ENCODE results near the gene CHADL. TPM values are rescaled to one million over a fixed set of nuclear protein-coding genes. Genes with fewer than 3 reads are reported as not detected.

The CHADL gene
- total RNA-seq, 1 experiment from 2014 or later: 1.2 TPM

GRCh38 chr22:41216984-41217383, 23.7 kb downstream of the CHADL start:
- ATAC-seq (no peak), DNase-seq (no peak)
- intact Hi-C loops (cut with micrococcal nuclease): no loop called here
- BruUV-seq (replicated peaks): no TSS peak
- Histone ChIP-seq H3F3A (ENCODE audit: low read length, unreplicated experiment) (no peaks in the 10 kb centered on the region), H3K9me2 (replicated peaks; ENCODE audit: low read length) (no peaks in the 10 kb centered on the region), H3K4me1 (ENCODE audit: insufficient read depth, low read length) (no peaks in the 10 kb centered on the region; the same call in 1 of the 2 replicates), H3K4me2 (ENCODE audit: low read length) (no peak overlapping the region), H3K4me3 (ENCODE audit: low read length) (no peak overlapping the region), H3K27me3 (ENCODE audit: low read length) (no peaks in the 10 kb centered on the region), H3K27ac (ENCODE audit: low read length) (no peak overlapping the region), H3K36me3 (ENCODE audit: low read depth, low read length) (peaks cover 5% of the 10 kb centered on the region; the same call in 1 of the 2 replicates), H3K9me3 (ENCODE audit: low read length) (no peaks in the 10 kb centered on the region), H2AFZ (ENCODE audit: low read length) (no peak overlapping the region), H4K20me1 (ENCODE audit: low read length) (no peaks in the 10 kb centered on the region), H3K9ac (ENCODE audit: low read length) (no peak overlapping the region), H3K79me2 (ENCODE audit: low read length) (no peaks in the 10 kb centered on the region)
- ChIA-PET CTCF (no interaction called here), POLR2A (ENCODE audit: unreplicated experiment) (no interaction called here)
- no peak for TF ChIP-seq EZH2 (IDR thresholded peaks at IDR 0.05; ENCODE audit: low read length, unreplicated experiment)
- TF ChIP-seq EZH2phosphoT487 (IDR thresholded peaks at IDR 0.05; ENCODE audit: borderline replicate concordance, low read length): no peak
- TF ChIP-seq CTCF (conservative IDR thresholded peaks at IDR 0.05; ENCODE audit: low read depth, low read length): no peak

- H3K4me1 ChIP-seq (ENCODE audit: insufficient read depth, low read length): no peaks in the 10 kb centered on the region; the same call in 1 of the 2 replicates
- CTCF ChIA-PET: no interaction called here
- no peak overlapping the region for H3K27ac ChIP-seq (ENCODE audit: low read length)
- peaks cover 6% of the 10 kb centered on the region; the same call in 1 of the 2 replicates for H3K36me3 ChIP-seq (ENCODE audit: low read depth, low read length)
- intact Hi-C loops (cut with micrococcal nuclease): no loop called here
- H4K20me1 ChIP-seq (ENCODE audit: low read length): no peaks in the 10 kb centered on the region
- H3K9me2 ChIP-seq (replicated peaks; ENCODE audit: low read length): no peaks in the 10 kb centered on the region
- no TSS peak for BruUV-seq (replicated peaks)
- H3K79me2 ChIP-seq (ENCODE audit: low read length): no peaks in the 10 kb centered on the region
- no peak overlapping the region for H3K4me2 ChIP-seq (ENCODE audit: low read length)
- no peaks in the 10 kb centered on the region for H3K9me3 ChIP-seq (ENCODE audit: low read length)
- no peaks in the 10 kb centered on the region for H3K27me3 ChIP-seq (ENCODE audit: low read length)
- no peak for ATAC-seq
- no peak for DNase-seq
- no peak overlapping the region for H3K9ac ChIP-seq (ENCODE audit: low read length)
- no peaks in the 10 kb centered on the region for H3F3A ChIP-seq (ENCODE audit: low read length, unreplicated experiment)
- POLR2A ChIA-PET (ENCODE audit: unreplicated experiment): no interaction called here
- no peak overlapping the region for H2AFZ ChIP-seq (ENCODE audit: low read length)
- TF ChIP-seq EZH2 (IDR thresholded peaks at IDR 0.05; ENCODE audit: low read length, unreplicated experiment) (no peak), EZH2phosphoT487 (IDR thresholded peaks at IDR 0.05; ENCODE audit: borderline replicate concordance, low read length) (no peak), CTCF (conservative IDR thresholded peaks at IDR 0.05; ENCODE audit: low read depth, low read length) (no peak)
- H3K4me3 ChIP-seq (ENCODE audit: low read length): no peak overlapping the region
Observed at GRCh38 chr22:41215926-41216325, 24.8 kb downstream of the CHADL start.

- Histone ChIP-seq H2AFZ (ENCODE audit: low read length) (no peak overlapping the region), H3K79me2 (ENCODE audit: low read length) (no peaks in the 10 kb centered on the region), H3K9me3 (ENCODE audit: low read length) (no peaks in the 10 kb centered on the region), H3K4me1 (ENCODE audit: insufficient read depth, low read length) (no peaks in the 10 kb centered on the region; the same call in 1 of the 2 replicates), H4K20me1 (ENCODE audit: low read length) (no peaks in the 10 kb centered on the region), H3K27me3 (ENCODE audit: low read length) (no peaks in the 10 kb centered on the region), H3K9me2 (replicated peaks; ENCODE audit: low read length) (no peaks in the 10 kb centered on the region), H3K4me2 (ENCODE audit: low read length) (no peak overlapping the region), H3K36me3 (ENCODE audit: low read depth, low read length) (0 out of 2 replicates have a peak, but pooled peaks cover 6% of the 10 kb centered on the region), H3K4me3 (ENCODE audit: low read length) (no peak overlapping the region), H3K27ac (ENCODE audit: low read length) (no peak overlapping the region), H3F3A (ENCODE audit: low read length, unreplicated experiment) (no peaks in the 10 kb centered on the region), H3K9ac (ENCODE audit: low read length) (no peak overlapping the region)
- CTCF ChIA-PET: interaction anchor here (0.5 kb wide), 1 partner anchor 191 kb away, joined by 5 read pairs; no protein-coding TSS in a partner anchor
- BruUV-seq (replicated peaks): no TSS peak
- ATAC-seq (no peak), DNase-seq (no peak)
- POLR2A ChIA-PET (ENCODE audit: unreplicated experiment): no interaction called here
- TF ChIP-seq EZH2 (IDR thresholded peaks at IDR 0.05; ENCODE audit: low read length, unreplicated experiment) (no peak), EZH2phosphoT487 (IDR thresholded peaks at IDR 0.05; ENCODE audit: borderline replicate concordance, low read length) (no peak)
- intact Hi-C loops (cut with micrococcal nuclease): no loop called here
Observed at GRCh38 chr22:41215409-41215808, 25.3 kb downstream of the CHADL start.

All from PC-3 (cell line).